Suppressor macrophage treated with lipopolysaccharide for 4 hours (primary cell): ENCODE measurements around the gene SPATS2.
"Not testable (repeated sequence)": the region's sequence is repeated elsewhere in the genome, so short reads cannot be mapped to it uniquely, and the experiment has no call there.

Experiments
- DNase-seq: peaks from one replicate; pipeline ENCODE4 v3.0.0-alpha.2; 2020

SPATS2 gene

GRCh38 chr12:49357103-49357678, 10.1 kb upstream of the SPATS2 start:
- peak; percentile 64 for DNase-seq

DNA sequence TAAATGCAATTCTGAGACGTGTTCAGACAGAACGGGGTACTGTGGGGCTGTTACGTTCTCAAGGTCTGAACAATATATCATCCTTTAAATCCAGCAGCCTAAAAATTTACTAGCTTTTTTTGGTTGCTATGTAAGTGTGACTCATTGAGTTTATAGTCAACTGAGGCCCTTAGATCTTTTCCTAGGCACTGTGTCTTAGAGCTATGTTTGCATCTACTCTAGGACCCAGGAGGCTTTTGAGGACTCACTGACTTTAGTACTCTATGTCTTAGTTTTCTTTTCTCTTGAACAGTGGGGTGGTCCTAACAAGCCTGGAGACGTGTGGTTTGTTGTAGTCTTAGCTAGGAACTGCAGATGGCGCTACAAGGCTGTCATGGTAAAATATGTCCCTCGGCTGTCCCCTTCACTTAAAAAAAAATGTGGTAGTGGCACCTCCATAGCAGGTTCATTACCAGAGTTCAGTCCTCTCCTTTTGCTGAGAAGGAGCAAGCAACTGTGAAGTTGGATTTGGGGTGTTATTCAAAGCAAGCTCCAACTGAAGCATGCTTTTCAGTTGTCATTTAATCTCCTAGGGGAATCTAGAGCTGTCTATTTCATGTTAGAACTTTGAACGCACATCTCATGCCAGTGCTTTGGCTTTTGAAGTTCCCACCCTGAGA, 8.7 kb upstream of the SPATS2 start:
- peak; percentile 77 for DNase-seq

- no peak for DNase-seq
These were observed 7.6 kb upstream of the SPATS2 start for GRCh38 chr12:49359671-49360070.

- DNase-seq = no peak
These were observed 5.2 kb upstream of the SPATS2 start for GRCh38 chr12:49362077-49362476.

DNA sequence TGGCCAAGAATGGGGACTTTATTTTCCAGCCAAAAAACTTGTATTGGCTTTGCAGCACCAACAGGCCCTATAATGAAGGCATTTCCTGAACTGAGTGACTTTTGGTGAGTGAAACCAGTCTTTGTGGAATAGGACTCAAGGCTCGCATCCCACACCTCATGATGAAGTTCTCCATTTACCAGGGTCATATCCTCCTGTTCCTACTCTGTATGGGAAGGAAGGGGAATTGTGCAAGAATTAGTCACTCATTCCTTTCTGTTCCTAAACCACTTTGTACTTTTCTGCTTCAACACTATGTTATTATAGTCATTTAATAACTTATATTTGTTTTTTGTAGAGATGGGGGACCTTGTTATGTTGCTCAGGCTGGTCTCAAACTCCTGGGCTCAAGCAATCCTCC, 2.3 kb upstream of the SPATS2 start:
- DNase-seq = peak; percentile 94

DNA sequence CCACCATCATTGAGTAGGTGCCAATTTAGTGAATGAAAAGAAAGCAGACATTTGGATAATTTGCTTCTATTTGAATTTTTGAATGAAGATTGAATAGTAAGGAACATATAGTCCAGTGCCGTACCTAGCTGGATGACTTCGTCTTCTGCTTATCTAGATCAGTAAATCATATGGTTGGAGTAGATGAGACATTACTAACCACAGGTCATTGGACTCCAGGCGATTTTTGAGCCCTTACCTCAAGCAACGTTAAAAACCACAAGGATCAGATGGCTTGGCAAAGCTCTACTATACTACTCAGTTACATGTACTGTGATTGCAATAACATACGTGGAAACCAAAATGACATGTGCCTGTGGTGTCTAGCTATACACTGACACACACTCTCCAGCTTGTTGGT, 1.7 kb upstream of the SPATS2 start:
- no peak for DNase-seq

DNA sequence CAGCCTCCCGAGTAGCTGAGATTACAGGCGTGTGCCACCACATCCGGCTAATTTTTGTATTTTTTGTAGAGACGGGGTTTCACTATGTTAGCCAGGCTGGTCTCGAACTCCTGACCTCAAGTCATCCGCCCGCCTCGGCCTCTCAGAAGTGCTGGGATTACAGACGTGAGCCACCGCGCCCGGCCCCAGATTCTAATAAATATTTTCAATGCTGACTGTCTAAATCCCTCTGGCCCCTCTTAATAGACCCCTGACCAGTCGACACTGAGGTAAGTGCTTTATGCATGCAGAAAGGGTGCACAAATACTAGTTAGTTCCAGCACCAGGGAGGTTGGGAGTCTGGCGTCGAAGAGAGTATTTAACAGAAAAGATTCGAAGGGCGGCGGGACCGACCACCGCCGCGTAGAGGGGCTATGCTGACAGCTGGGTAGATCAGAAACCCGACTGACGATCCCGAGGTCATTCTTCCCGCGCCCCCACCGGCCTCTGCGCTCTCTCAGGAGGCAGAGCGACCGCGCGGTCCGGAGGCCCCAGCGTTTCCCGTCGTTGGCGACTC, 1.1 kb upstream of the SPATS2 start:
- no peak for DNase-seq

DNA sequence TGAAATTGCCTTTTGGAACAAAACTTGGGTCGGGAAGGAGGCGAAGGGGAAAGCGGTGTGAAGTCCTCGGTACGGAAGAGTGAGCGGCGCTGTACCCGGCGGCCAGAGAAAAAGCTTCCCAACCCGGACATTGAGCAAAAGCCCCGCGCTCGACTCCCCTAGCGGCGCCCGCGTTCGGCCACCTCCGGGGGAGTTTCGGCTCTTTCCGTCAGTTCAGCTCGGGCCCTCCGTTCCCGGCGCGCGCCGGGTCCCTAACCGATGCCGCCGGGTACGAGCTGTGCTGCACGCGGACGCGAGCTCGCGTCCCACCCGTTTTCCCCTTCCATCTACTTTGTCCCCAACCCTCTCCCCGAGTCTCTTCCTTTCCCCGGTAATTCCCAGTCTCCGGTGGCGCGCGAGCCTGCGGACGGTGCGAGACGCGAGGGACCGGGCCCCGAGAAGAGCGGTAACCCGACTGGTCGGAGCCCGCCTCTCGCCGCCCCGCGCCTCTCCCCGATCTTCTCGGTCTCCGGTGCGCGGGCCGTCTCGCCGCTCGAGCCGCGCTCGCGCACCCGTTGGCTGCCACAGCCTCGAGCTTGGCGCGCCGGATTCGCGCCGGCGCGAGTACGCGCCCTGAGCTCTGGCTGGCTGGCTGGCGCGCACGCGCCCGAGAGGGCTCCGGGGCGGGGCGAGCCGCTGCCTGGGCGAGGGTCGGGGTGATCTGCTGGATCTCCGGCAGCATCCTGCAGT, 446 bp upstream of the SPATS2 start:
- DNase-seq = peak; percentile 92

DNA sequence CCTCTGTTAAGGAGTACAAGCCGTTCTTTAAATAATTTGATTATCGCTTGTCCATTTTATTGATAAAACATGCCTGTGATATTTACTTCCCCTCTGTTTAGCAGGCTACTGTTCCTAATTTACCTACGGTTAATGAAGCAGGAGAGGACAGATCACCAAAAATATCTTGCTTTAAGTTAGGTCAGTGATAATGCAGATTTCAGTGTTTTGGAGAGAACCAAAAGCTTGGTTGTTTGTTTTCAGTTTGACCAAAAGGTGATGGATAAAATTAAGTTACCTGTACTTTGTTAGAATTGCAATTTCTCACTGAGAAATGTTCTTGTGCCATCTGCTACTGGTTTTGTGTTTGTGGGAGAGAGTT, 958 bp downstream of the SPATS2 start:
- no peak for DNase-seq

GRCh38 chr12:49369411-49370145, 2.3 kb downstream of the SPATS2 start:
- peak; percentile 49 for DNase-seq

GRCh38 chr12:49370539-49370938, 3.3 kb downstream of the SPATS2 start:
- DNase-seq = no peak

DNA sequence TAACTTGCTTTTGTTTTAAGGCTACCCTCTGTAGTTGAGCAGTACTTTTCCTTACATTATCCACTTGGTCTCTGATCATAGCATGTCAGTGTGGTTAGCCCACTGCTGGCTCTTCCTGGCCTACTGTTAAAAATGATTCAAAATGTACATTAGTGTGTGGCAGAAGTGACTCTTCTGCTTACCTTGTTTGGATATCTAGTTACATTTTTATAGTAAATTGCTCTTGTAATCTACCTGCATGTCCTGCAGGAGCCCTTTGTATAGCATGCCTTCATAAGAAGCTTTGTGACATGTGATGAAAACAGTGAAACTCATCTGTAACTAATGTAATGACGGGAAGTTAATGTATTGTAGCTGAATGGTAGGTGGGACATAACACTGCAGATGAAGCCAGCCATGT, 8.1 kb downstream of the SPATS2 start:
- no peak for DNase-seq

GRCh38 chr12:49377386-49377785, 10.1 kb downstream of the SPATS2 start:
- no peak for DNase-seq

- DNase-seq = not testable (repeated sequence)
These were observed 12.9 kb downstream of the SPATS2 start for GRCh38 chr12:49380184-49380583.

DNA sequence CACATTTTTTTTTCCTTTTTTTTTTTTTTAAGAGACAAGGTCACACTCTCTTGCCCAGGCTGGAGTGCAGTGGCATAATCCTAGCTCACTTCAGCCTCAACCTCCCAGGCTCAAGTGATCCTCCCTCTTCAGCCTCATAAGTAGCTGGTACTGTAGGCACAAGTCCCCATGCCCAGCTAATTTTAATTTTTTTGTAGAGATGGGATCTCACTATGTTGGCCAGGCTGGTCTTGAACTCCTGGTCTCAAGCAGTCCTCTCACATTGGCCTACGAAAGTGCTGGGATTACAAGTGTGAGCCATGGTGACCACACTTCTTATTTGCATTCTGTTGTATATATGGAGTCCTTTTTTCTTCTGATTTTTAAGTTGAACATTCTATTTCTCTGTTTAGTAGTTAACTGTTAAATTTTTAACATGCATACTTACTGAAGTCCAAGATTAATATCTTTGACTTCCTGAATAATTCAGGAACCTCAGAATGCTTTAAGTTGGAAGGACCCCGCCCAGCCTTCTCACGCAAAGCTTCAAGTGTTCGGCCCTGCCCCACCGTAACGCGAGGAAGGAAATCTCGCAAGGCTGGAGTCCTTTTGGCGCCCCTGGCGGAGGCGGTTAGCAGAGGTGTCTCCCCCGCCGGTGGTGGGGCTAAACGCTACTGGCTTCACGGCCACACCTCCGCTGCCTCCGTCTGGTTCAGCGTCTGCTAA, 21.6 kb downstream of the SPATS2 start:
- peak; percentile 65 for DNase-seq

DNA sequence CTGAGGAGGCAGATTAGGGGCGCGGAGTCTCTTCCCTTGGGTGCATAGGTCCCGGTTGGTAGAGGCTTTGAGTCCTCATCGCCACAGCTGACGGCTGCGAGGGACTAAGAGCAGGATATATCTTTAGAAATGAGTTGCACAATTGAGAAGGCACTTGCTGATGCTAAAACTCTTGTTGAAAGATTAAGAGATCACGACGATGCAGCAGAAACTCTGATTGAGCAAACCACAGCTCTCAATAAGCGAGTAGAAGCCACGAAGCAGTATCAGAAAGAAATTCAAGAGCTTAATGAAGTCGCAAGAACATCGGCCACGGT, 22.1 kb downstream of the SPATS2 start:
- DNase-seq = no peak

GRCh38 chr12:49397000-49397399, 29.7 kb downstream of the SPATS2 start:
- DNase-seq = no peak

DNA sequence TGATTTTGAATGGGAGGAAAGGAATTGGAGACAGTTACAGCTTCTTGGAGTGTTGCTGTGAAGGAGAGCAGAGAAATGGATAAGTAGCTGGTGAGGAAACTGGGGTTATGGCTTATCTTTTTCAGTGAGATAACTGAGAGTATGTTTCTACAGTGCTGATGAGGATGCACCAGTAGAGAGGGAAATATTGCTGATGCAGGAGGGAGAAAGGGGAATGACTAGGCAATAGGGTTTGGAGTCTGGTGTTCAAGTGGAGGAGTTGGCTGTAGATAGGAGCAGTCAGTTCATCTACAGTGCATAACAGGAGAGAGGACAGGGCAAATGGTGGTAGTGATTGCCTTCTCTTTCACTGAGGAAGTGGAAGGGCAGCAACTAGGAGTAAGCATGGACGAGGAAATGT, 33.0 kb downstream of the SPATS2 start:
- no peak for DNase-seq

GRCh38 chr12:49403971-49404450, 36.7 kb downstream of the SPATS2 start:
- no peak for DNase-seq

GRCh38 chr12:49404956-49405355, 37.7 kb downstream of the SPATS2 start:
- no peak for DNase-seq

DNA sequence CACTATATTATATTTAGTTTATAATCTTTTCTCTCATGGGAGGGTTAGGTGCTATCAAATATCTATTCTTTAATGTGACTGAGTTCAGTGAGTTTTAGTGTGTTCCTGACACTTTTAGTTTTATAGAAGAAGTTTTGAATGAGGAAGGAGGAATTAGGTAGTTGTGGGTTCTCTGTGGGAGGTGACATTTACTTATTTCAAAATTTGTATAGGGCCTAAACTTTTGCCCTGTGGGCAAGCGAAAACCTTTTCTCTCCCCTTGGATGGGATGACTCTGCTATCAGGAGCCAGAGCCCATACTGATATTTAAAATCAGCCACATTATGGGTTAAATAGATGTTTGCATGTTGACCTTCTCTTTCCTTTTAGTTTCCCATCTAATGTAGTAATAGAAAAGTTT, 43.6 kb downstream of the SPATS2 start:
- DNase-seq = peak; percentile 67

DNA sequence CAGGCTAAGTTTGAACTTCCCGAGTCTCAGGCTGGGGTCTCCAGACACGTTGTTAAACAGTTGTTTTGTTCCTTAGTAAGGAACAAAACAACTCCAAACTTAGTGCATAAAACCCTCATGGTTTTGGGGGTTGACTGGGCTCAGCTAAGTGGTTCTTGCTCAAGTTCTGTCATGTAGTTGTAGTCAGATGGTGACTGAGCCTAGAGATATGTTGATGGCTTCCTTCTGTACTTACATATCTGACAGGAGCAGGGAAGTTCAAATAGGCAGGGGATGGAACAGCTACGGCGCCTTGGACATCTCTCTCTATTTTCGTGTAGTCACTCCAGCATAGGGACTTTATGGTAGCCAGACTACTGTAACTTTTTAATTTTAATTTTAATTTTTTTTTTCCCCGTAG, 45.7 kb downstream of the SPATS2 start:
- DNase-seq = no peak

DNA sequence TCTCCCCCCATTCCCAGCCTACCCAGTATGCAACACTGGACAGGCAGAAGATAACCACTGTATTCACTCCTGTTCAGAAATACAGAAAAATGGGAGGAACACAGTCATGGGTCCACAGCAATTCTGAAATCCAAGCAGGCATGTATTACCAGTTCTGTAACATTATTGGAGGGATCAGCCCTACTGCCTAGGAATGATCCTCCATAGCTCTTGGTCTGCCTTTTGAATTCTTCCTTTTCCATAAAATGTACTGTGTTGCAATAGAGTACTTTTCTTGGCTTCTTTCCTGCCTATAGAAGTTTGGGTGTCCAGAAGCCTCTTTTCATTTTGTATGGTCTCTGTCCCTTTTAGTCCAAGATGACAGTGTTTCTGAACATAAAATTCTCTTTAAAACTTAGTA, 46.5 kb downstream of the SPATS2 start:
- no peak for DNase-seq
